CD4-positive, alpha-beta T cell (primary cell): Measurements from ENCODE around the gene EHD2. TPM values are rescaled to one million over a fixed set of nuclear protein-coding genes. Genes with fewer than 3 reads are reported as not detected.

Experiments used
- ATAC-seq: fragments of 200-7000 bp; cut with Tn5 transposase; one replicate; pipeline ENCODE4 v1.10.0; 2022; ENCODE audit warnings: mild to moderate bottlenecking; ENCODE audit not compliant: poor library complexity
- CTCF ChIA-PET: fragments of 350-600 bp; sonication (Branson Sonifier 250); formaldehyde crosslinking; loops from one replicate; lab custom pipeline; 2021; ENCODE audit warnings: antibody characterized with exemption, inconsistent platforms; lab: Charles Lee
- POLR2A ChIA-PET: fragments of 350-600 bp; sonication (Branson Sonifier 250); formaldehyde crosslinking; loops from one replicate; lab custom pipeline; 2021; ENCODE audit warnings: antibody characterized with exemption, inconsistent platforms; lab: Charles Lee
- DNase-seq, 14 experiments: peaks; one replicate each; pipeline ENCODE4 v3.0.0-alpha.2; 2013 to 2020; ENCODE audit warnings: mixed read lengths in 2 of 14
- H3K27ac ChIP-seq, 2 donors: one replicate each; pipeline versions ENCODE4 v1.5.1 to v1.7.0; 2013; ENCODE audit warnings: low read length in 2 of 2, low read depth in 1 of 2, mild to moderate bottlenecking in 1 of 2
- H3K27me3 ChIP-seq, 2 experiments: 1 replicate in 1 of 2; 2 replicates in 1 of 2; pipeline versions ENCODE4 v1.6.1 to v1.7.0; 2013; ENCODE audit warnings: low read length in 2 of 2, control low read depth in 1 of 2, mild to moderate bottlenecking in 1 of 2, moderate library complexity in 1 of 2; ENCODE audit not compliant: insufficient read depth in 2 of 2, control insufficient read depth in 1 of 2
- H3K36me3 ChIP-seq: one replicate; pipeline ENCODE4 v1.6.1; 2013; ENCODE audit warnings: low read length, control low read depth; ENCODE audit not compliant: insufficient read depth
- H3K4me1 ChIP-seq: one replicate; pipeline ENCODE4 v1.6.1; 2013; ENCODE audit warnings: low read length, control low read depth; ENCODE audit not compliant: insufficient read depth
- H3K4me3 ChIP-seq: one replicate; pipeline ENCODE4 v1.5.1; 2013; ENCODE audit warnings: mild to moderate bottlenecking, low read length, moderate library complexity
- H3K9me3 ChIP-seq, 2 experiments: 1 replicate in 1 of 2; 2 replicates in 1 of 2; pipeline versions ENCODE4 v1.6.1 to v1.7.0; 2013; ENCODE audit warnings: low read length in 2 of 2, mild to moderate bottlenecking in 2 of 2, control low read depth in 1 of 2, moderate library complexity in 1 of 2; ENCODE audit not compliant: control insufficient read depth in 1 of 2, insufficient read depth in 1 of 2
- H3K27ac Mint-ChIP-seq: one replicate; pipeline ENCODE4 v1.8.0; 2020; ENCODE audit warnings: mixed read lengths
- H3K27me3 Mint-ChIP-seq: one replicate; pipeline ENCODE4 v1.8.0; 2021; ENCODE audit warnings: mixed read lengths
- H3K36me3 Mint-ChIP-seq: one replicate; pipeline ENCODE4 v1.8.0; 2021; ENCODE audit warnings: low read depth, mixed read lengths
- H3K4me1 Mint-ChIP-seq: one replicate; pipeline ENCODE4 v1.8.0; 2021; ENCODE audit warnings: low read depth, mixed read lengths
- H3K4me3 Mint-ChIP-seq: one replicate; pipeline ENCODE4 v1.8.0; 2020; ENCODE audit warnings: mild to moderate bottlenecking, mixed read lengths
- H3K9me3 Mint-ChIP-seq: one replicate; pipeline ENCODE4 v1.8.0; 2020; ENCODE audit warnings: mixed read lengths
- intact Hi-C, 2 experiments: fragments of 100-400 bp; cut with DNase I in 1 of 2; cut with micrococcal nuclease in 1 of 2; formaldehyde crosslinking; loops; one replicate each; pipeline versions ENCODE4 v1.15.1 to v1.9.0; 2023 to 2025; cut with DNase I, micrococcal nuclease
- total RNA-seq, 174 experiments: library from RNA in 2 of 174; stranded (reverse) in 2 of 174; gene quantifications; one replicate each; pipeline ENCODE4 v1.2.3 and lab custom pipeline; 2021 to 2026
- TF ChIP-seq, protein P1 (sequence below): fragments of 200-600 bp; IDR thresholded peaks from one replicate; pipeline ENCODE4 v1.8.0; 2022; ENCODE audit warnings: antibody characterized with exemption, mild to moderate bottlenecking

EHD2 gene
- total RNA-seq, 2 experiments from 2014 or later, result 0.16 TPM; not detected in 1

- Histone ChIP-seq H3K36me3 (peaks cover 65% of the 10 kb centered on the region), H3K4me1 (peaks cover 8% of the 10 kb centered on the region), H3K27me3 (no peaks in the 10 kb centered on the region), H3K4me3 (no peak overlapping the region), H3K27ac (no peak overlapping the region), H3K9me3 (no peaks in the 10 kb centered on the region)
- POLR2A ChIA-PET, result interaction anchor here (1.1 kb wide), 1 partner anchor 12 kb away, joined by 3 read pairs; the partner anchor contains the start of gene NOP53
- intact Hi-C loops, result no loop called here
- Mint-ChIP-seq H3K9me3 (no peaks in the 10 kb centered on the region), H3K27ac (no peak overlapping the region), H3K36me3 (peaks cover 68% of the 10 kb centered on the region), H3K4me3 (no peak overlapping the region), H3K4me1 (peaks cover 19% of the 10 kb centered on the region), H3K27me3 (no peaks in the 10 kb centered on the region)
- TF ChIP-seq, protein P1, sequence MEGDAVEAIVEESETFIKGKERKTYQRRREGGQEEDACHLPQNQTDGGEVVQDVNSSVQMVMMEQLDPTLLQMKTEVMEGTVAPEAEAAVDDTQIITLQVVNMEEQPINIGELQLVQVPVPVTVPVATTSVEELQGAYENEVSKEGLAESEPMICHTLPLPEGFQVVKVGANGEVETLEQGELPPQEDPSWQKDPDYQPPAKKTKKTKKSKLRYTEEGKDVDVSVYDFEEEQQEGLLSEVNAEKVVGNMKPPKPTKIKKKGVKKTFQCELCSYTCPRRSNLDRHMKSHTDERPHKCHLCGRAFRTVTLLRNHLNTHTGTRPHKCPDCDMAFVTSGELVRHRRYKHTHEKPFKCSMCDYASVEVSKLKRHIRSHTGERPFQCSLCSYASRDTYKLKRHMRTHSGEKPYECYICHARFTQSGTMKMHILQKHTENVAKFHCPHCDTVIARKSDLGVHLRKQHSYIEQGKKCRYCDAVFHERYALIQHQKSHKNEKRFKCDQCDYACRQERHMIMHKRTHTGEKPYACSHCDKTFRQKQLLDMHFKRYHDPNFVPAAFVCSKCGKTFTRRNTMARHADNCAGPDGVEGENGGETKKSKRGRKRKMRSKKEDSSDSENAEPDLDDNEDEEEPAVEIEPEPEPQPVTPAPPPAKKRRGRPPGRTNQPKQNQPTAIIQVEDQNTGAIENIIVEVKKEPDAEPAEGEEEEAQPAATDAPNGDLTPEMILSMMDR, result no peak
- no peak for DNase-seq
- no peak for ATAC-seq
- CTCF ChIA-PET, result no interaction called here
These were observed 43.4 kb downstream of the EHD2 start for GRCh38 chr19:47756627-47756929.

DNA sequence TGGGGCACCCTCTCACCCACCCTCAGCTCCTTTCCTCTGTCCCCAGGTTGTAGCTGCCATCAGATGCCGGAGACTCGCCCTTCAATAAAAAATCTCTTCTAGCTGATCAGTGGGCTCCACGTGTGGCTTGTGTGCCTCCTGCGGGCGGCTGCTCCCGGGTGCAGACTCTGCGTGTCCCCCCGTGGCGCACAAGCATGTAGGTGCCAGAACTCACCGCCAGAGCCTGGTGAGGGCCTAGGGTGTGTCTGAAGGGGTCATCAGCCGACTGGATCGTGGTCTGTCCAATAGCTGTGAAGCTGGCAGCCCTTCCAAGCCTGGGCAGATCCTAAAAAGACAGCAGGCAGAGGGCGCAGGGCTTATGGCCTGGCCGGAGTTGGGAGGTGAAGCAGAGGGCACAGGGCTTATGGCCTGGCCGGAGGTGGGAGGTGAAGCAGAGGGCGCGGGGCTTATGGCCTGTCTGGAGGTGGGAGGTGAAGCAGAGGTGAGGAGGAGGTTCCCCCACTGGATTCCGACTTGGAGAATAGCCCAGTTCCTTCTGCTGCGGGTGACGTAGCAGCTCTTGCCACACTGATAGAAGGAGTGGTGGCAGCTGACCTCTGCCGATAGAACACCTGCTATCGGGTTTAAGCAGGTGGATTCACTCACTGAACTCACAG is 43.9 kb downstream of the EHD2 start:
- intact Hi-C loops, result no loop called here
- TF ChIP-seq, protein P1, result no peak
- Histone ChIP-seq H3K4me1 (peaks cover 7% of the 10 kb centered on the region), H3K36me3 (peaks cover 62% of the 10 kb centered on the region), H3K9me3 (no peaks in the 10 kb centered on the region), H3K27ac (no peak overlapping the region), H3K4me3 (no peak overlapping the region), H3K27me3 (no peaks in the 10 kb centered on the region)
- ChIA-PET CTCF (no interaction called here), POLR2A (interaction anchor here (0.7 kb wide), 1 partner anchor 300 kb away, joined by 3 read pairs; no protein-coding TSS in a partner anchor)
- Mint-ChIP-seq H3K4me1 (peaks cover 18% of the 10 kb centered on the region), H3K9me3 (no peaks in the 10 kb centered on the region), H3K27ac (peak overlapping the region; percentile 12), H3K27me3 (no peaks in the 10 kb centered on the region), H3K36me3 (peaks cover 63% of the 10 kb centered on the region), H3K4me3 (no peak overlapping the region)
- DNase-seq, result no peak
- ATAC-seq, result no peak

GRCh38 chr19:47757617-47758442 is 44.6 kb downstream of the EHD2 start:
- TF ChIP-seq, protein P1, result no peak
- H3K27ac ChIP-seq, result no peak overlapping the region
- Mint-ChIP-seq H3K36me3 (peaks cover 56% of the 10 kb centered on the region), H3K27ac (peak overlapping the region; percentile 37), H3K4me1 (peaks cover 11% of the 10 kb centered on the region), H3K4me3 (no peak overlapping the region), H3K9me3 (no peaks in the 10 kb centered on the region), H3K27me3 (no peaks in the 10 kb centered on the region)
- intact Hi-C loops, result no loop called here
- H3K4me3 ChIP-seq, result no peak overlapping the region
- ChIA-PET POLR2A (interaction anchor here (0.7 to 1.9 kb wide), 2 partner anchors 13 to 300 kb away, joined by 3 to 6 read pairs; partner anchors contain the start of gene NOP53), CTCF (no interaction called here)
- ATAC-seq, result no peak
- peaks cover 55% of the 10 kb centered on the region for H3K36me3 ChIP-seq
- no peaks in the 10 kb centered on the region for H3K4me1 ChIP-seq
- DNase-seq, result no peak
- no peaks in the 10 kb centered on the region for H3K9me3 ChIP-seq
- H3K27me3 ChIP-seq, result no peaks in the 10 kb centered on the region
